ENCODE data around the gene WSB1. TPM values are rescaled to one million over a fixed set of nuclear protein-coding genes. Genes with fewer than 3 reads are reported as not detected.

Gene WSB1
- total RNA-seq, 1 donor from 2014 or later, result 176 TPM

GRCh38 chr17:27290916-27291598 is 2.9 kb upstream of the WSB1 start:
- Histone ChIP-seq H3K4me1 (peaks cover 4 to 5% of the 10 kb centered on the region in 2 donors), H3K36me3 (no peaks in the 10 kb centered on the region), H3K9me3 (no peaks in the 10 kb centered on the region), H3K4me3 (no peak overlapping the region), H3K27ac (no peak overlapping the region), H3K27me3 (no peaks in the 10 kb centered on the region)
- intact Hi-C loops (cut with DNase I), result no loop called here
- DNase-seq (ENCODE audit: low spot score in 2 of 2), result no peak
- TF ChIP-seq CTCF (IDR thresholded peaks at IDR 0.05), result no peak

- Histone ChIP-seq H3K4me3 (peak overlapping the region; percentile 72 to 76), H3K9me3 (no peaks in the 10 kb centered on the region), H3K27ac (peak overlapping the region; percentile 98 to 99), H3K27me3 (no peaks in the 10 kb centered on the region), H3K36me3 (no peaks in the 10 kb centered on the region), H3K4me1 (peaks cover 13 to 21% of the 10 kb centered on the region in 2 donors)
- no peak for TF ChIP-seq CTCF (IDR thresholded peaks at IDR 0.05)
- intact Hi-C loops (cut with DNase I), result no loop called here
- DNase-seq (ENCODE audit: low spot score in 2 of 2), result no peak
Observed at GRCh38 chr17:27293359-27293897, 486 bp upstream of the WSB1 start.

GRCh38 chr17:27294689-27295630 is 1.0 kb downstream of the WSB1 start:
- TF ChIP-seq CTCF (IDR thresholded peaks at IDR 0.05), result no peak
- H3K4me1 ChIP-seq, result peaks cover 13 to 30% of the 10 kb centered on the region in 2 donors
- no peaks in the 10 kb centered on the region for H3K27me3 ChIP-seq
- H3K36me3 ChIP-seq, result no peaks in the 10 kb centered on the region
- peak overlapping the region; percentile 98 to 99 for H3K27ac ChIP-seq
- intact Hi-C loops (cut with DNase I), result loop anchor here (1.0 to 2.0 kb wide), 4 partner anchors 20 to 58 kb away; no protein-coding TSS in a partner anchor
- H3K4me3 ChIP-seq, result peak overlapping the region; percentile 72 to 76
- no peaks in the 10 kb centered on the region for H3K9me3 ChIP-seq
- DNase-seq (ENCODE audit: low spot score in 2 of 2), result peak; percentile 28 to 87

GRCh38 chr17:27295945-27296344 is 2.0 kb downstream of the WSB1 start:
- Histone ChIP-seq H3K27ac (peak overlapping the region; percentile 98 to 99), H3K4me3 (peak overlapping the region; percentile 72 to 76), H3K27me3 (no peaks in the 10 kb centered on the region), H3K9me3 (no peaks in the 10 kb centered on the region), H3K36me3 (no peaks in the 10 kb centered on the region), H3K4me1 (peaks cover 13 to 37% of the 10 kb centered on the region in 2 donors)
- TF ChIP-seq CTCF (IDR thresholded peaks at IDR 0.05), result no peak
- no peak for DNase-seq (ENCODE audit: low spot score in 2 of 2)
- intact Hi-C loops (cut with DNase I), result loop anchor here (2.0 kb wide), 1 partner anchor 57 kb away; no protein-coding TSS in a partner anchor

GRCh38 chr17:27296428-27296979 is 2.6 kb downstream of the WSB1 start:
- Histone ChIP-seq H3K9me3 (no peaks in the 10 kb centered on the region), H3K4me3 (peak overlapping the region; percentile 72 to 76), H3K27me3 (no peaks in the 10 kb centered on the region), H3K27ac (peak overlapping the region; percentile 98 to 99), H3K4me1 (peaks cover 13 to 42% of the 10 kb centered on the region in 2 donors), H3K36me3 (no peaks in the 10 kb centered on the region)
- intact Hi-C loops (cut with DNase I), result no loop called here
- DNase-seq (ENCODE audit: low spot score in 2 of 2), result no peak
- no peak for TF ChIP-seq CTCF (IDR thresholded peaks at IDR 0.05)

Measured in ascending aorta (tissue), 2 donors.